GM10248 (cell line): Measurements from ENCODE around the gene VCAN.

Experiments used
- CTCF ChIA-PET: fragments of 300-600 bp; sonication (Branson Sonifier 250); formaldehyde crosslinking; extraction: SDS; loops from one replicate; lab custom pipeline; 2021; ENCODE audit warnings: antibody characterized with exemption; lab: Yijun Ruan, JAX
- POLR2A ChIA-PET: fragments of 350-650 bp; sonication (Branson Sonifier 250); formaldehyde crosslinking; extraction: SDS; loops from one replicate; lab custom pipeline; 2020; ENCODE audit warnings: antibody characterized with exemption; lab: Yijun Ruan, JAX
- DNase-seq: peaks from one replicate; pipeline ENCODE4 v3.0.0; 2012; ENCODE audit errors: extremely low spot score
- CTCF ChIP-seq: IDR thresholded peaks from 2 replicates; pipeline ENCODE4 v1.5.1; 2012; ENCODE audit warnings: mild to moderate bottlenecking, low read depth; ENCODE audit errors: extremely low read depth, missing control alignments, control extremely low read depth

Gene VCAN

DNA sequence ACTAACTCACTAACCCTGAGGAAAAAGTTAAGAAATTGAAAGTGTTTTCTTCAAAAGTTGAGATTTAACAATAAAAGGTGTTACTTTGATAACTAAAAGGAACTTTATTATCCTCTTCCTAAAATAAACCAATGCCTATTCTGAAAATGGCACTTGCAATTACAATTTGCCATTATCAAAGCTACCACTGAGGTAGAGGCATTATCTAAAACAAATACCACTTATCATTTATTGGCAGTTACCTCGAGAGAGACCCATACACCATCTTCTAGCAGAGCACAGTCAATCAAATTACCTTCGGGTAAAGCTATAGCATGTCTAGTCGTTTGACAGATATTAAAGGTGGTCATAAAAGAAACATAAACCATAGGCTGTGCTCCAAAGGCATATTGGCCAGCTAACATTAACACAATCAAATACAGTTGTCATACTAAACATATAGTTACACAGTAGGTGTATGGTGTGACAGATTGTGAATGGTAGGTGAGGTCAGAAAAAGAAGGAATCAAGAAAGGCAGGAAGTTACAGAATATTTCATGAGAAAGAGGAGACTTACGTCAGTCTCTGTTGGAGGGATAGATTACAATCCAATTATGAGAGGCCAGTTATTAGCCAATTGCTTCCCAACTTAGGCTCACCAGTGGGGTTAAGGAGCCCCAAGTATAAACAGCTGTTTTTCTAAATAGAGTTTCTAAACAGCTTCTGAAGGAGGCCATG, 56.3 kb downstream of the VCAN start:
- DNase-seq: no peak
- ChIA-PET CTCF (interaction anchor here (0.7 to 1.8 kb wide), 5 partner anchors 8 to 26 kb away, joined by 3 to 5 read pairs (median 3); no protein-coding TSS in a partner anchor), POLR2A (no interaction called here)
- TF ChIP-seq CTCF: no peak

- ChIA-PET POLR2A (interaction anchor here (0.6 kb wide), 1 partner anchor 34 kb away, joined by 3 read pairs; no protein-coding TSS in a partner anchor), CTCF (interaction anchor here (0.7 to 1.8 kb wide), 4 partner anchors 8 to 24 kb away, joined by 3 to 5 read pairs (median 4); no protein-coding TSS in a partner anchor)
- TF ChIP-seq CTCF: no peak
- DNase-seq: no peak
Observed at GRCh38 chr5:83528439-83528769, 56.9 kb downstream of the VCAN start.

- DNase-seq: no peak
- no peak for TF ChIP-seq CTCF
- CTCF ChIA-PET: interaction anchor here (1.3 to 1.4 kb wide), 2 partner anchors 11 to 129 kb away, joined by 4 to 5 read pairs; no protein-coding TSS in a partner anchor
- POLR2A ChIA-PET: no interaction called here
Observed at GRCh38 chr5:83530193-83530592, 58.6 kb downstream of the VCAN start.

DNA sequence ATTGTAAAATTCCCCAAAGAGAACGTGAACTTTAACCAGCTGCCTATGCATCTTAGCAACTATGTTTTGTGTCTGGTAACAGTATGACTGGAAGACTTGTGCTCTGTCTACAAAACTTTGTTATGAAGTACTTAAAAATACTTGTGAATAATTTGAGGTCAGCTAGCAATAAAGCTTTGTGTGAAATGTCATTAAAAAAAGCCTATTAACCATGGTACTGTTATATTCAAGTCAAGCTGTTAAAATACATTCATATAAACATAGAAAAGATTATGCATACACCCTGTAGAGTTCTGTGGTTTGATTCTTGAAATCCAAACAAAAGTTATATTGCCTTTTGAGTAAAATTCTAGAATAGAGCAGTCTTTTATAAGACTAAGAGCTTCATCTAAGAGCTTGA, 60.1 kb downstream of the VCAN start:
- POLR2A ChIA-PET: no interaction called here

GRCh38 chr5:83538786-83539462, 67.4 kb downstream of the VCAN start:
- no peak for TF ChIP-seq CTCF
- CTCF ChIA-PET: interaction anchor here (1.1 to 1.4 kb wide), 3 partner anchors 14 to 24 kb away, joined by 3 to 4 read pairs (median 3); no protein-coding TSS in a partner anchor
- POLR2A ChIA-PET: no interaction called here
- DNase-seq: peak; percentile 20

More for the DNA sequence above, 60.1 kb downstream of the VCAN start:
- no peak for TF ChIP-seq CTCF
- no peak for DNase-seq
- CTCF ChIA-PET: interaction anchor here (1.9 kb wide), 1 partner anchor 14 kb away, joined by 4 read pairs; no protein-coding TSS in a partner anchor

DNA sequence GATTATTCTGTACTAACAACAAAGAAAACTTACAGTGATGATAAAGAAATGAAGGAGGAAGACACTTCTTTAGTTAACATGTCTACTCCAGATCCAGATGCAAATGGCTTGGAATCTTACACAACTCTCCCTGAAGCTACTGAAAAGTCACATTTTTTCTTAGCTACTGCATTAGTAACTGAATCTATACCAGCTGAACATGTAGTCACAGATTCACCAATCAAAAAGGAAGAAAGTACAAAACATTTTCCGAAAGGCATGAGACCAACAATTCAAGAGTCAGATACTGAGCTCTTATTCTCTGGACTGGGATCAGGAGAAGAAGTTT, 67.9 kb downstream of the VCAN start:
- DNase-seq: no peak
- TF ChIP-seq CTCF: no peak
- CTCF ChIA-PET: interaction anchor here (1.1 kb wide), 2 partner anchors 17 to 57 kb away, joined by 3 read pairs; no protein-coding TSS in a partner anchor
- POLR2A ChIA-PET: no interaction called here
